Stimulated activated CD4-positive, alpha-beta T cell treated with anti-CD3 and anti-CD28 coated beads, TNF-alpha, amount 100 ng/mL, for 4 hours (primary cell): ENCODE data around the gene NEMP1.
"Not testable (repeated sequence)": the region's sequence is repeated elsewhere in the genome, so short reads cannot be mapped to it uniquely, and the experiment has no call there.

Source experiments
- DNase-seq, 3 experiments: peaks; one replicate each; pipeline ENCODE4 v3.0.0-alpha.2; 2020; ENCODE audit warnings: low read depth in 3 of 3

The NEMP1 gene

DNA sequence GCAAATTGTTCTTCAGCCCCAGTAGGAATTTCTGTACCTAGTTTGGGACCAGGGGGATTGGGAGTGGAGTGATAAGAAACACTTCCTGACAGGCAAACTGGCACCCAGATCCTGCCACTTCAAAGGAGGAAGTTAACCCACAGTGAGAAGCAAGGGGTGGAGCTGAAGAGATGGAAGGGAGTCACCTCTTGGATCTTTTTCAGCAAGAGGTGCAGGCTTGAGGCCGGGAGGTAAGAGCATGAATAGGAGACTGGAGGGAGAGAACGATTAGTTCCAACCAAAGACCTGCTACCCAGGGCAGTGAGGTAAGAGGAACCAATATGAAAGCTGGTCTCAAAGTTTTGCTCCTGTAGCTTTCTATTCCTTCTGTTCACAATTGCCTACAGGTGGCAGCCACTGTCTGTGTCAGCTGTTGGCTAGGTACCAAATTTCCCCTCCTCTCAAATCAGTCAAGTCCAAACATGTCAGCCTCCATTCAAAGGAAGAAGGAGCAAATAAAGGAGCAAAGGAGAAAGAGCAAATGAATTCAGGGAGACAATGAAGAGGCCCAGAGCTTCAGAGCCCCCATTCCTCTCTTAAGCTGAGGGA, 47.4 kb downstream of the NEMP1 start:
- DNase-seq: no peak

- DNase-seq: no peak
These were observed 49.1 kb downstream of the NEMP1 start for GRCh38 chr12:57029457-57029856.

- DNase-seq: no peak
These were observed 50.8 kb downstream of the NEMP1 start for GRCh38 chr12:57027805-57028153.

DNA sequence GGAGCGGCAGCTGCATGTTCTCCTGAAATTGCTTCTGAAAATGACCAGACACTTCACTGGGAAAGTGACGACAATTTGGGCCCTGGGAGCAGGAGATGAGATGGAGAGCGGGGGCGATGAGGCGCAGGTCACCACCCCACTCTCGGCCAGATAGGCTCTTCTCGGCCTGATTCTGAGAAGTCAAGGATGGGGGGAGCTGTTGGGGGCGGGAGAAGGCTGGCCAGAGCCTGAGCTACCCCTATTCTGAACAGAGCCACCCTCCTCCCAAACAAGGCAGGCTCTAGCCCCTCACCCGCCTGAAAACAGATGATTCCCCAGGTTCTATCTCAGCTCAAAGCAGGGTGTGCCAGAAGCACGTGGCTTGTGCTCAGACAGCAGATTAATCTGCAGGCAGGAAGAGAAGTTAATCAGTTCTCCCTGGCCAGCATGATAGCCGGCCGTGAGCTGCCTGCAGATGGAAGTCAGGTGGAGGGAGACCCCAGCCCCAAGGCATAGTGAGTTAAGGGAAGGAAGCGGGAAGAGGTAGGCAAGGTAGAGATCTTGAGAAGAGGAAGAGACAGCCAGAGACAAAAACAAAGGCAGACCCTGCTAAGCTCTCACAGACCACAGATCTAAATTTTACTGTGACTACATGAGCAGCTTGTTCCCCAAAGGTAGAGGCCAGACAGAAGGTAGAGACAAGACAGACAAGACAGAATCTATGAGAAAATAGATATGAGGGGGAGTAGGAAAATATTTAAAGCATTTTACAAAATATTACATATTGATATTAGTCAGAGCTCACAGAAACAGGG, 51.4 kb downstream of the NEMP1 start:
- no peak for DNase-seq

GRCh38 chr12:57025196-57025595, 53.4 kb downstream of the NEMP1 start:
- DNase-seq: no peak

DNA sequence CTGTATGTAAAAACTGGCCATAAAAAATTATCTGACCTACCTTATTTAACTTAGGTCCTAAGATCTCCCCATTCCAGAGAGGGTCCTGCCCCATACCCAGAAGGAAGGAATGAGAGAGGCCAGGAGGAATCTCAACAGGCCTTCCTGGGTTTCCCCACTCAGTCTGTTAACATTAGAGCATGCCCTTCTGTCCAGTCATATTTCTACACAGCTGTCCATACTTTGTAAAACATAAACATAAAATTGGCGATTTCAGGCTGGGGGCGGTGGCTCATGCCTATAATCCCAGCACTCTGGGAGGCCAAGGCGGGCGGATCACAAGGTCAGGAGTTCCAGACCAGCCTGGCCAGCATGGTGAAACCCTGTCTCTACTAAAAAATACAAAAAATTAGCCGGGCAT, 56.3 kb downstream of the NEMP1 start:
- DNase-seq: not testable (repeated sequence)

DNA sequence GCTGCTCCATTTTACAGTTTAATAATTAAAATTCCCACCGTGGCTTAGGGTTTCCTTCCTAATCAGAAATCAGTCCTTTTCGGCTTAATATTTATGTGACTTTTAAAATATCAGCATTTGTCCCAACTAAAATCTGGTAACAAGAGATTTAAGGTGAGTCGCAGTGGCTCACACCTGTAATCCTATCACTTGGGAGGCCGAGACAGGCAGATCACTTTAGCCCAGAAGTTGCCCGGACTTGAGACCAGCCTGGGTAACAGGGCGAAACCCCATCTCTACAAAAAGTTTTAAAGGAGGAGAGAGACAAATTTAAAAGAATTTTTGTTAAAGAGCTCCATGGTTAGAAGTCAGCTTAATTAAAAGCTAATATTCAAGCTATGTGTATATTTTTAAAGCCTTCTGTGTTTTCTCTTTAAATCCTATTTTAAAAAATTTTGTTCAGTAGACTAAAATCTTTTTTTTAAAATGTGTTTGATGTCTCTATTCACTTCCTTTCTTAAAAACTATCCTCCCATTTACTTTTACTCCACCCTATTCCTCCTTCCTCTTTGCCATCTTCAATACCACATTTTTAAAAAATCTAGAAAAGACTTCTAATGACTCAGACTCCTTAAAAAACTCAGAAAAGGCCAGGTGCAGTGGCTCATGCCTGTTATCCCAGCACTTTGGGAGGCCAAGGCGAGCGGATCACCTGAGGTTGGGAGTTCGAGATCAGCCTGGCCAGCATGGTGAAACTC, 58.4 kb downstream of the NEMP1 start:
- no peak for DNase-seq

GRCh38 chr12:57018906-57019305, 59.7 kb downstream of the NEMP1 start:
- no peak for DNase-seq

GRCh38 chr12:57018353-57018752, 60.2 kb downstream of the NEMP1 start:
- not testable (repeated sequence) for DNase-seq

DNA sequence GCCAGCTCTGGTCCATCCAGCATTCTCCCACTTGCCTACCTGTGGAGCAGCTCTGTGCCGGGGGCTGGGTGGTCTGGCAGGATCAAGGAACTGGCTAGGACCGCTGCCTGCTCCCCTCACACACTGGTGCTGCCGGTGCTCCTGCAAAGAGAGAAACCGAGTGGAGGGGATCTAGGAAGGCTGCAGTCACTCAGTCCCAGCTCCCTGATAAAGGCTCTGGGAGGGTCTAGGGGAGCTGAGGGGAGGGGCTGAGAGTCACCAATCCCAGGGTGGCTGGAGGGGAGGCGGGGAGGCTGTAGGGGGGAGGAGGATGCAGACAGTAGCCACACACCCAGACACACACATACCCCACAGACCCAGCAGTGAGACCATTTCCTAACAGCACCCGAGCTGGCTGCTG, 62.2 kb downstream of the NEMP1 start, which contains the start of gene TAC3:
TSS of gene TAC3 (minus strand) at position 182 of the 400 bp plus-strand sequence. CDS start 732 bp downstream, outside the sequence.
- no peak for DNase-seq

DNA sequence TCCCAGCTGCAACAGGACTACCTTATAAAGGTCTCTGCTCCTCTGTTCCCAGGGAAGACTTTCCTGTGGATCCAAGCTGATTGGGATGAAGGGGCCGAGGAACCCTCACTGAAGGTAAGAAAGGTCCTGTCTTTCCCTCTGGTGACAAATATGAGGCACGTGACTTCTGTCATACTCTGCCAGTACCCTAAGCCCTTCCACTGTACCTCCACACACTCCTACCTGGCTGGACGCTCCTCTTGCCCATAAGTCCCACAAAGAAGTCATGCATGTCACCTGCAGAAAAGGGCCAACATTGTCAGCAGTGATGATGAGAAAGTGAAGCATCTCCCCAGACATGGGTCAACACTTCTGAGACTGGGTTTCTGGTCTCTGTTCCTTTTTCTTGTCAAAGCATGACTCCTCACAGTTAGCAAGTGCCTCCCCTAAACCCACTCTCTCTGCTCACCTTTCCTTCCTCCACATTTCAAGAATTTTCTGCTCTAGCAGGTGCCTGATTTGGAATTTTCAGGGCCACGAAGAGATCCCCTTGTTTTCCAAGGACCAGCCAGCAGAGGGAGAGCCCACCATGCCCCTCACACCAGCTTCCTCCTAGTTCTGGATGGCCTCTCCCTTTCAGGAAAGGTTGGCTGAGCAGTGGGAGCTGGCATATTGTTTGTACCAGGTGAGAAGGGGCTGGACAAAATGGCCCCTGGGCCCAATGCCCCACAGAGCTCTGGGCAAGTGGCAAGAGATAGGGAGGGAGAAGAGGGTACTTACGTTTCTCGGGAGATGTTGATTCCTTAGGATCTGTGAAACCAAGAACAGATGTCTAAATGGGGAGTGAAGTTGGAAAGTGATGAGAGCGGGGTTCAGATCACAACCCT, 65.8 kb downstream of the NEMP1 start:
- no peak for DNase-seq

GRCh38 chr12:57011438-57012424, 66.9 kb downstream of the NEMP1 start:
- no peak for DNase-seq

GRCh38 chr12:57010627-57011247, 67.9 kb downstream of the NEMP1 start:
- no peak for DNase-seq

GRCh38 chr12:57009949-57010626, 68.5 kb downstream of the NEMP1 start:
- no peak for DNase-seq

DNA sequence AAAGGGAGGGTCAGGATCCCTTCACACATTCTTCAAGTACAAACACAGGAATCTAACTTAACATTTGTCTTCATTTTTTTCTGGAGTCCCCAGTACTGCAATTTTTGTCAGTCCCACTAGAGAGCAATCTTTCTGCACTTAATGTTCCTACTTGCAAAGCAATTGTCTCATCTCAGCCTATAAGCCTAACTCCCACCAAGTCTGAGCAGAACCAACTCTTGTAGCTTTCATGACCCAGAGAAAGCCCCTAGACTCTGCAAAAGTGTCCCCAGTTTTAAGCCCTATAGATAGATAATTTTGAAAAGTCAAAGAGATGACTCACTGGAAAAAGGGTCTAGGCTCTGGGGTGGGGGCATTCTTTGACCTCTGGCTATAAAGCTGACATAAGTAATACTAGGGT, 70.4 kb downstream of the NEMP1 start:
- no peak for DNase-seq

GRCh38 chr12:57006809-57007475, 71.6 kb downstream of the NEMP1 start:
- DNase-seq: no peak

- DNase-seq: peak in 2 of 3 experiments; percentile 30 to 52
These were observed 72.4 kb downstream of the NEMP1 start, which contains the start of gene ZBTB39 for GRCh38 chr12:57005980-57006808. Gene ZBTB39, minus strand, starts transcription at chr12:57006546. Its CDS starts 1,629 bp downstream, at chr12:57004917.
